ENCODE results near the gene IBA57. TPM values are rescaled to one million over a fixed set of nuclear protein-coding genes. Genes with fewer than 3 reads are reported as not detected.

Gene IBA57
- total and polyA plus RNA-seq, 3 donors from 2014 or later, result 16.0 to 23.2 (median 21.0) TPM

GRCh38 chr1:228155596-228156514 lies 9.7 kb upstream of the IBA57 start:
- Histone ChIP-seq H3K4me1 (peaks cover 11% of the 10 kb centered on the region), H3K4me3 (no peak overlapping the region), H3K9me3 (no peaks in the 10 kb centered on the region), H3K27ac (no peak overlapping the region), H3K27me3 (no peaks in the 10 kb centered on the region), H3K36me3 (ENCODE audit: low read depth, missing control alignments) (no peaks in the 10 kb centered on the region)
- intact Hi-C loops (cut with DNase I; ENCODE audit: low total_unique reads), result no loop called here
- no peak for DNase-seq
- no peak for TF ChIP-seq POLR2A (IDR thresholded peaks at IDR 0.05)
- TF ChIP-seq CTCF (IDR thresholded peaks at IDR 0.05), result no peak
- WGBS, 2 donors, result 80 to 90% methylated on average over 14 to 15 of the region's 16 CpGs

- no peaks in the 10 kb centered on the region for H3K36me3 ChIP-seq (ENCODE audit: low read depth, missing control alignments)
- H3K4me3 ChIP-seq, result no peak overlapping the region
- TF ChIP-seq POLR2A (IDR thresholded peaks at IDR 0.05), result no peak
- intact Hi-C loops (cut with DNase I; ENCODE audit: low total_unique reads), result no loop called here
- H3K27me3 ChIP-seq, result no peaks in the 10 kb centered on the region
- DNase-seq, result no peak
- H3K27ac ChIP-seq, result no peak overlapping the region
- 34 to 73% methylated on average over 4 to 9 of the region's 9 CpGs for WGBS, 2 donors
- H3K9me3 ChIP-seq, result no peaks in the 10 kb centered on the region
- H3K4me1 ChIP-seq, result peaks cover 5% of the 10 kb centered on the region
Measured at GRCh38 chr1:228156515-228156881, 9.1 kb upstream of the IBA57 start.

GRCh38 chr1:228156941-228157728 lies 8.5 kb upstream of the IBA57 start:
- no peaks in the 10 kb centered on the region for H3K27me3 ChIP-seq
- no peak for DNase-seq
- 49 to 74% methylated on average over 11 to 24 of the region's 24 CpGs for WGBS, 2 donors
- H3K4me3 ChIP-seq, result no peak overlapping the region
- H3K9me3 ChIP-seq, result no peaks in the 10 kb centered on the region
- no peak overlapping the region for H3K27ac ChIP-seq
- intact Hi-C loops (cut with DNase I; ENCODE audit: low total_unique reads), result no loop called here
- peaks cover under 1% of the 10 kb centered on the region for H3K4me1 ChIP-seq
- TF ChIP-seq POLR2A (IDR thresholded peaks at IDR 0.05), result no peak
- TF ChIP-seq CTCF (IDR thresholded peaks at IDR 0.05), result no peak
- H3K36me3 ChIP-seq (ENCODE audit: low read depth, missing control alignments), result no peaks in the 10 kb centered on the region

- intact Hi-C loops (cut with DNase I; ENCODE audit: low total_unique reads), result no loop called here
- H3K27me3 ChIP-seq, result no peaks in the 10 kb centered on the region
- peaks cover 7% of the 10 kb centered on the region for H3K4me1 ChIP-seq
- no peak overlapping the region for H3K4me3 ChIP-seq
- TF ChIP-seq POLR2A (IDR thresholded peaks at IDR 0.05) (no peak), CTCF (IDR thresholded peaks at IDR 0.05) (no peak)
- no peak overlapping the region for H3K27ac ChIP-seq
- 63 to 85% methylated on average over 39 to 43 of the region's 43 CpGs for WGBS, 2 donors
- no peaks in the 10 kb centered on the region for H3K36me3 ChIP-seq (ENCODE audit: low read depth, missing control alignments)
- H3K9me3 ChIP-seq, result no peaks in the 10 kb centered on the region
- DNase-seq, result no peak
Measured at GRCh38 chr1:228157729-228158126, 7.9 kb upstream of the IBA57 start.
